ENCODE measurements around the gene CDH22.

CDH22 gene

DNA sequence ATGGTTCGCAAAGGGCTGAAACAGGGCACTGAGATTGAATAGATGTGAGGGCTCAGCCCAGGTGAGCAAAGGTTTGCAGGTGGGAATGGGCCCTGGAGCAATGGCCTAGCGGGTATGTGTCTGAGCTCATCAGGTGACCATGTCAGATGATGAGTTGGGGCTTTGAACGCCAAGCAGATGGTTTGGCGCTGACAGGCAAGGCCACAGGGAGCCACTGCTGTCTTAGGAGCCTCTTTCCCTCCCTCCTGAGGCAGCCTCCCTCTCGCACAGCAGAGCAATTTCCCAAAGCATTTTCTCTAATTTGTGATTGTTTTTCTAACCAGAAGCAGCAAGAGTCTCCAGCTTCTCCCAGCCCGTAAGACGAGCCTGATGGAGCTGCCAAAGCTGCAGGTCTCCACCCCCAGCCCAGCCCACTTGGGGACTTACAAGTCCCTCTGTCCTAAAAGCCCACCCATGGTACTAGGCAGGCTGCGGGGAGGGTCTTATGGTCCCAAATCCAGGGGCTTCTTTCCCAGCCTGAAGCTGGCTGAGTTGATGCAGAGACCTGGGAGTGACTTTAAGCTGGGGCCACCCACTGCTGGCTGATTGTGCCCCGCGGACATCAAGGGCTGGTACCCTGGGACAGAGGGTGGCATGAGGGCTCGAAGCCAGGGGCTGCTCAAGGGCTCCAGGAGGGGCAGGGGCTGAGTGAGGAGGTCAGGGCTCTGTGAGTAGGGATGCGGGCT, 11.6 kb downstream of the CDH22 start:
- no peak for DNase-seq

GRCh38 chr20:46293084-46293483, 15.2 kb downstream of the CDH22 start:
- no peak for DNase-seq

- DNase-seq, result peak; percentile 11
Observed at GRCh38 chr20:46291401-46291800, 16.9 kb downstream of the CDH22 start.

- no peak for DNase-seq
Observed at GRCh38 chr20:46289432-46289831, 18.9 kb downstream of the CDH22 start.

DNA sequence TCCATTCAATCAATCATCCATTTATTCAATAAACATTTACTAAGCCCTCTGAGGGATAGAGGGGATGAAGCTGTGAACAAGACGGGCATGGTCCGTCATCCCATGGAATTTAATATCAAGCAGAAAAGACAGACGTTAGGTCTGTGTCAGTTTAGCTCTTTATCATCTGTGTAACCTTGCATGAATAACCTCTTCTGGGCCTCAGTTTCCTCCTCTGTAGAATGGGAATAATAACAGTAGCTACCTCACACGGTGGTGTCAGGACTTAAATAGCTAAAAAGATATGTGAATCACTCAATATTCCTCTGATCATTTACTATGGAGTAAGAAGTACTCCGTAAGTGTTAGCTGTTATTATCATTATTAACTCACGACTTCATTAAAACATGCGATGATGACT, 21.3 kb downstream of the CDH22 start:
- DNase-seq, result no peak

GRCh38 chr20:46286382-46286781, 21.9 kb downstream of the CDH22 start:
- DNase-seq, result no peak

DNA sequence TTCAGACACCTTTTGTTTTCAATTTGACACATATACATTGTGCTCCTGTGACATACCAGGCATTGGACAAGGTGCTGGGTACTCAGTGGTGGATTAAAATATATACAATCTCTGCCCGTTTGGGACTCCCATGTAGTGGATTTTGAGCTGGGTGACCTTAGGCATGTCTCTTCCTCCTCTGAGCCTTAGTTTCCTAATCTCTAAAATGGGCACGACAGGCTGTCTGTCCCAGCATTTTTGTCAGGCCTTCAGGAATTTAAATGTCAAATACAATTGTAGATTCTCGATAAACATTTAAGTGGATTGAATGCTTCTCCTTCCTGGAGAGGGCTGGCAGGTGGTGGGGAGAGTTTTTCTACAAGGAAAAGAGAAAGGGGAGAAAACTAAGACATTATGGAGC, 22.6 kb downstream of the CDH22 start:
- no peak for DNase-seq

DNA sequence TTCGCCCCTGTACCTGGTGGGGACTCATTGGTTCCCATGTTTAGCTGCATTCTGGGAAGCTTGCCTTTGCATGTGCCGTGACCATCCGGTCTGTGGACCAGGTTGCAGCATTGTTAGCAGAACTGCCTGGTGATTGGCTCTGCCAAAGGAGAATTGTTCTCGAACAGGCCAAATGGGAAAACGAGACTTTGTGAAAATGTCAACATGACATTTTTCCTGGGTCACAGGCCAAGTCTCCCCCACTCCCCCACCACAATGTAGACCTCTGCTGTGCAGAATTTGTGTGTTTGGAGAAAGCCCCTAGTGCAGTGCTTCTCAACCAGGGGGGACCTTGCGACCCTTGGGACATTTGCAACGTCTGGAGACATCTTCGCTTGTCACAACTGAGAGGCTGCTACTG, 23.2 kb downstream of the CDH22 start:
- no peak for DNase-seq

GRCh38 chr20:46284040-46284427, 24.3 kb downstream of the CDH22 start:
- no peak for DNase-seq

DNA sequence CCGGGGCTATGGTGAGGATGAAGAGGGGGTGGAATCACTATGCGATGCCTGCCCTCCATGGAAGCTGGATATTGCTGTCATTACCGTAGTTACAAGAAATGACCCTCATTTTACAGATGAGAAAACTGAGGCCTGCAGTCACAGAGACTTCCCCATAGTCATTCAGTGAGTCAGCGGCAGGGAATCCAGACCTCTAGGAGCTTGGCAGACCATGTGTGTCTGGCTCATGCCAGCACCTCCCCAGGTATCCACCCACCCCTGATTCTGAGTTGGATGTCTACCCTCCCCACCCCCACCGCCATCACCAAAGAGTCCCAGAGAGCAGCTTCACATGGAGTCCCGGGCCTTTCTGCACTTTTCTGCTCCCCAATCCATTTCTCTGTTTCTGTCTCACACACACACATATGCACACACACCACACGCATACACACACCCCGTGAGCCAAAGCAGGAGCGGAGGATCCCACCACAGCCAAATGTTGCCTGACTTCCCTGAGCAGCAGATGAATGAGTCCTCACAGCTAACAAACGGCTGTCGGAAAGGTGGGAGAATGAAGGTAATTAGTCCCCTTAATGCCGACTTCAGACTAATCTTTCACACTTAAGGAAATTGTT, 24.8 kb downstream of the CDH22 start:
- DNase-seq, result no peak

GRCh38 chr20:46282669-46283068, 25.6 kb downstream of the CDH22 start:
- DNase-seq, result no peak

- no peak for DNase-seq
Observed at GRCh38 chr20:46279103-46279502, 29.2 kb downstream of the CDH22 start.

DNA sequence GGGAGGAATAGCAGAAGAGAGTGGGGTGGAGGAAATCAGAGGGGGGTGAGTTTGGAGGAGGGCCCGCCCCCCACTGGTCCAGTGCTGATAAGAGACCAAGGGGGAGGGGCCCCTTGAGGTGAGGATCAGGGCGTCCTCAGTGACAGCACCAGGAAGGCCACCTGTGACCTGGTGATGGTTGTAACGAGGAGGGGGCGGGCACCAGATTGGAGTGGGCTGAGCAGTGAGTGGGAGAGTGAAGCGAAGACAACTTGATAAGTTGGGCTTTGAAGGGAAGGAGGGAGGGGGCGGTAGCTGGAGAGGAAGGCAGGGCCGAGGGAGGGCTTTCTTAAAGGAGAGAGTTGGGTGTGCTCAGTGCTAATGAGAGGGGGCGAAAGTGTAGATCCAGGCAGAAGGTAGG, 30.7 kb downstream of the CDH22 start:
- DNase-seq, result no peak

DNA sequence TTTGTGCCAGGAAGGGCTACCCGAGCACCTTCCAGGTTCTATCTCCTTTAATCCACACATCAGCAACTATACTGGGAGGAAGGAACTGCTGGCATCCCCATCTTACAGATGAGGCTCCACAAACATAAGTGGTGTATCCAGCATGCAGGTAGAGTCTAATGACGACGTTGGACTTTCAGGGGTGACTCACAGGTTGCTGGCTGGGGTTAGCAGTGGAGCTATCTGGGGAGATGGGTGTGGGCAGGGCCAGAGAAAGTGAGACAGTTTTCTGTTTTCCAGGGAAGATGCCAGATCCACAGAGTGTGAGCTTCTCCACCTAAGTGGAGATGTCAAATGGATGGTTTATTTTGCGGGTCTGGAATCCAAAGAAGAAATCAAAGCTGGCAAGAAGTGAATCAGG, 31.8 kb downstream of the CDH22 start:
- DNase-seq, result no peak

DNA sequence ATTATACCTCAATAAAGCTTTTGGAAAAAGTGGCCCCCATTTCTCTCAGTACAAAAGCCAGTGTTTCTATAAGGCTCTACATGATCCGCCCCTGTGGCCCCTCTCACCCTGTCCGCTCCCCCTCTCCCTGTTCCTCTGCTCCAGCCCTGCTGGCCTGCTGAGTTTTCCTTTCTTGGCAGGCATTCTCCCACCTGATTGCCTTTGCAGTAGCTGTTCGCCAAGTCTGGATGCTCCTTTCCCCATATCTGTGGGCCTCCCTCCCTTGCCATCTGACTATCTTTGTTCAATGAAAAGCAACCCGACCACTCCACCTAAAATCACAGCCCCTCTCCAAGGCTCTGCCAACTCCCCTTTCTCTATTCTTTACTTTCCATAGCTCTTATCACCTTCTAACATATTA, 33.2 kb downstream of the CDH22 start:
- DNase-seq, result no peak

GRCh38 chr20:46273717-46274116, 34.6 kb downstream of the CDH22 start:
- DNase-seq, result no peak

GRCh38 chr20:46272389-46273047, 35.8 kb downstream of the CDH22 start:
- DNase-seq, result no peak

GRCh38 chr20:46270977-46271744, 37.1 kb downstream of the CDH22 start:
- peak; percentile 30 for DNase-seq

DNA sequence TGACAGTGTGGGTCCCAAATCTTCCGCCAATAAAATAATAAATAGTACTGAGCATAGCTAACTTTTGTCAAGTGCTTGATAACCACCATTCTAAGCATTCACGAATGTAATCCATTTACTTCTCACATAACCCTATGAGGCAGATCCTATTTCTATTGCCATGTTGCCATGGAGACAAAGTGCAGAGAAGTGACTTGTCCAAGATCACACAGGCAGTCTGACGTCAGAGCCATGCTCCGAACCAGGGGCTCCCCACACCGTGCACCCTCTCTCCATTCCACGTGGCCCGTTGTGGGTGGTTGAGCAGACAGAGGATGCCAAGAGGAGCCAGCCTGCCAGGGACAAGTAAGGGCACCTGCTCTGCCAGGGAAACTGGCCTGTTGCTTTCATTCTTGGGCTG, 38.9 kb downstream of the CDH22 start:
- no peak for DNase-seq

DNA sequence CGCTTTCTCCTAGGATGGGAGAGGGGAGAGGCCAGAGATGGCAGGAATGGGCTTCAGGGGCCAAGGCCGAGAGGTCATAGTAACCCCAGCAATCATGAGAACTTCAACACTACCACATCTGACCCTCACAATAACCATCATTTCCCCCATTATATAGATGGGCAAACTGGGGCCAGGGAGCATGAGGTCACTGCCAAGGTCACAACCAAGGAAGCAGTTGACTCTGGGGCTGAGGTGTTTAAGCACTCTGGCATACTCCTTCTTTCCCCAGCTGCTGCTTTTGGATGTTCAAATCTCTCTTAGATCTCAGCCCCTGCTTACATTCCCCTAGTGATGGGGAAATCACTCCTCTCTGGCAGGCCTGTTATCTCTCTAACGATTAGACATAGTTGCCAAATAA, 39.6 kb downstream of the CDH22 start:
- DNase-seq, result no peak

DNA sequence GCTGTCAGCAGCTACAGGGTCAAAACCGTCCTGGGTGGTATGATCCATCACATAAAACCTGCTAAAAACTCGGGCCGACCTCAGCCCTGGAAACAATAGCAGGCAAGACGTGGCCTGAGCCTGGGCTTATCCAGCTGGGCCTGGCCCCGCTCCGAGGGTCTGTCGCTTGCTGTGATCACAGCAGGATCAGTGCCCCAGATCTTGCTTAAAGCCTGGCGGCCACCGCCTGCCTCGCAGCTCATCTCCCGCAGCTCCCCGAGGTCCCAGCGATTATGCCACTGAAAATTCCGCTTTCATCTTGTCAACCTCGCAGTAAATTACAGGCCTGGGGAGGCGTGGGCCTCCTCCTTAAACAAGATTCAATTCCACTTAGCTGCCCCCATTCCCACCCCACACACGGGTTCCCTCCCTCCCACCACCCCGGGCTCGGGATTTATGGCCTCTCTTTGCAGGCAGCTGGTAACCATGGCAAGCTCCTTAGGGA, 40.1 kb downstream of the CDH22 start:
- no peak for DNase-seq

- no peak for DNase-seq
Observed at GRCh38 chr20:46267108-46268105, 40.9 kb downstream of the CDH22 start.
